ENCODE data around the gene ABCG1. TPM values are rescaled to one million over a fixed set of nuclear protein-coding genes. Genes with fewer than 3 reads are reported as not detected.
A peak's percentile ranks its signal among the peaks of the same experiment; 100 is the strongest.

ABCG1 gene
- total and polyA plus RNA-seq, 12 donors = 5.5 to 26.2 (median 14.6) TPM

DNA sequence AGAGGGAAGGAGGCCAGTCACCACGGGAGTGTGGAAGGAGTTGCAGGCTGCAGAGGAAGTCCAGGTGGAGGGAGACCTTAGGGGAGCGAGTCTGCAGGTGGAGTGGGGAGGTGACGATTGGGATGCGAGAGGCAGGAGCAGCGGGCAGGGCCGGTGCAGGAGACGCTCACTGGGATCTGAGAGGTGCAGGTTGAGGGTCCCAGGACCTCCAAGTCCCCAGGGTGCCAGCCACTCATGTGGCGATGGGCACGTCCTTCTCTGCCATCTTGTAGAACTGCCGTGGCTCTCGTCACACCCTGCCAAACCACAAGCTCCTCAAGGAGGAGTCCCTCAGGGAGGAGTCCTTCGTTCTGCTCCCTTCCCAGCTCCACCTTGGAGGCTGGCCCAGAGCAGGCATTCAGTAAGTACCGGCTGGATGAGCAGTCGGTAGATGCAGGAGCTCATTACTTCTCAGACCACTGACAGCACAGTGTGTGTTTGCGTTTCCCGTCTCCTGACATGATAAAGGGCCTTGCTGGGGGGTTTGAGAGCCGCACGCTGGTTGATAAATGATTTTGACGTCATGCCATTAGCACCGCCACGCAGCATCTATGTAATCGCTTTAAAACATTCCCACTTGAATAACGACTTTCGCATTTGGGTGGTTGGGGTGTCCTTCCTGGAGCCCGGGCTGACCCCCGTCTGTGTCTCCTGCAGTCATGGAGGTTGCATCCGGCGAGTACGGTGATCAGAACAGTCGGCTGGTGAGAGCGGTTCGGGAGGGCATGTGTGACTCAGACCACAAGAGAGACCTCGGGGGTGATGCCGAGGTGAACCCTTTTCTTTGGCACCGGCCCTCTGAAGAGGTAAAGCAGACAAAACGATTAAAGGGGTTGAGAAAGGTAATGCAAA lies 68.5 kb downstream of the ABCG1 start:
- 92% methylated on average over 36 of the region's 36 CpGs for WGBS, 2 donors
- H3K36me3 ChIP-seq = peaks cover 0 to 94% (median 21%) of the 10 kb centered on the region in 9 donors
- TF ChIP-seq, protein P1, sequence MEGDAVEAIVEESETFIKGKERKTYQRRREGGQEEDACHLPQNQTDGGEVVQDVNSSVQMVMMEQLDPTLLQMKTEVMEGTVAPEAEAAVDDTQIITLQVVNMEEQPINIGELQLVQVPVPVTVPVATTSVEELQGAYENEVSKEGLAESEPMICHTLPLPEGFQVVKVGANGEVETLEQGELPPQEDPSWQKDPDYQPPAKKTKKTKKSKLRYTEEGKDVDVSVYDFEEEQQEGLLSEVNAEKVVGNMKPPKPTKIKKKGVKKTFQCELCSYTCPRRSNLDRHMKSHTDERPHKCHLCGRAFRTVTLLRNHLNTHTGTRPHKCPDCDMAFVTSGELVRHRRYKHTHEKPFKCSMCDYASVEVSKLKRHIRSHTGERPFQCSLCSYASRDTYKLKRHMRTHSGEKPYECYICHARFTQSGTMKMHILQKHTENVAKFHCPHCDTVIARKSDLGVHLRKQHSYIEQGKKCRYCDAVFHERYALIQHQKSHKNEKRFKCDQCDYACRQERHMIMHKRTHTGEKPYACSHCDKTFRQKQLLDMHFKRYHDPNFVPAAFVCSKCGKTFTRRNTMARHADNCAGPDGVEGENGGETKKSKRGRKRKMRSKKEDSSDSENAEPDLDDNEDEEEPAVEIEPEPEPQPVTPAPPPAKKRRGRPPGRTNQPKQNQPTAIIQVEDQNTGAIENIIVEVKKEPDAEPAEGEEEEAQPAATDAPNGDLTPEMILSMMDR (IDR thresholded peaks at IDR 0.05) = no peak
- H3K4me1 ChIP-seq = no peaks in the 10 kb centered on the region
- H3K4me3 ChIP-seq = no peak overlapping the region
- no peak for ATAC-seq
- no peak overlapping the region for H3K27ac ChIP-seq
- no peak for DNase-seq
- H3K9me3 ChIP-seq = no peaks in the 10 kb centered on the region
- no peaks in the 10 kb centered on the region for H3K27me3 ChIP-seq
- intact Hi-C loops (cut with DNase I) = no loop called here

- Histone ChIP-seq H3K4me1 (no peaks in the 10 kb centered on the region), H3K9me3 (no peaks in the 10 kb centered on the region), H3K27ac (no peak overlapping the region), H3K4me3 (no peak overlapping the region), H3K27me3 (no peaks in the 10 kb centered on the region), H3K36me3 (peaks cover 0 to 84% (median 21%) of the 10 kb centered on the region in 9 donors)
- 77 to 79% methylated on average over 5 of the region's 5 CpGs for WGBS, 2 donors
- ATAC-seq (no peak), DNase-seq (no peak)
- TF ChIP-seq, protein P1 (IDR thresholded peaks at IDR 0.05) = no peak
- intact Hi-C loops (cut with DNase I) = no loop called here
These were observed 70.0 kb downstream of the ABCG1 start for GRCh38 chr21:42288962-42289361.

GRCh38 chr21:42289926-42290325 lies 71.0 kb downstream of the ABCG1 start:
- Histone ChIP-seq H3K4me3 (no peak overlapping the region), H3K27me3 (no peaks in the 10 kb centered on the region), H3K27ac (no peak overlapping the region), H3K4me1 (no peaks in the 10 kb centered on the region), H3K9me3 (no peaks in the 10 kb centered on the region), H3K36me3 (peaks cover 0 to 85% (median 21%) of the 10 kb centered on the region in 9 donors)
- TF ChIP-seq, protein P1 (IDR thresholded peaks at IDR 0.05) = no peak
- intact Hi-C loops (cut with DNase I) = no loop called here
- WGBS, 2 donors = 87 to 93% methylated on average over 18 of the region's 18 CpGs
- ATAC-seq (peak in 4 of 8 donors; percentile 36 to 59 (median 53)), DNase-seq (peak in 1 of 2 donors; percentile 48)

DNA sequence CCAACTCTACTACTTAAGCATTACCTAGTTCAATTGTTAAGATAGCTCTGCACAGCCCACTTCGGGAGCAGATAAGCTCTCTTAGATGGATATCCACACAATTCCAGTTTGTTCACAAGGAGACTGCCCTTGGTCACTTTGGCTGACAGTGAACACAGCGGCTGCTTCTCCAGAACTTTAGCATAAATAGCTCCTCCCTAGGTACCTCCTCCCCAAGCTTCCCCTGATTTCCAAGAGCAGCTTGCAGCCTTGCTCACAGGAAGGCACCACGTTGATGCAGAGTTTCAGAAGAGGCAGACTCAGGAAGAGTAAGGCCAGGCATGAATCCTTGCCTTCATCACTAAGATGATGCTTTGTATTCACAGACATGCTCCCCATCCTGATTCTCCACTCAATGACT lies 71.6 kb downstream of the ABCG1 start:
- Histone ChIP-seq H3K36me3 (peaks cover 0 to 85% (median 21%) of the 10 kb centered on the region in 9 donors), H3K4me3 (no peak overlapping the region), H3K27me3 (no peaks in the 10 kb centered on the region), H3K9me3 (no peaks in the 10 kb centered on the region), H3K27ac (no peak overlapping the region), H3K4me1 (no peaks in the 10 kb centered on the region)
- 49 to 58% methylated on average over 3 of the region's 3 CpGs for WGBS, 2 donors
- no peak for DNase-seq
- intact Hi-C loops (cut with DNase I) = no loop called here
- TF ChIP-seq, protein P1 (IDR thresholded peaks at IDR 0.05) = no peak
- no peak for ATAC-seq

Measured in heart right ventricle (tissue), 16 donors.